ENCODE data around the gene SCN2B. TPM values are rescaled to one million over a fixed set of nuclear protein-coding genes. Genes with fewer than 3 reads are reported as not detected.

SCN2B gene
- total and polyA plus RNA-seq, 2 of the 4 experiments (the other 2 are of a cell fraction) = under 0.01 to 0.05 TPM

- H4K8ac ChIP-seq (ENCODE audit: low read depth in 2 of 2, low read length in 2 of 2) = no peak overlapping the region
- no peak overlapping the region for H4K5ac ChIP-seq (ENCODE audit: low read depth, low read length)
- H3K4me2 ChIP-seq (ENCODE audit: low read depth, low read length) = no peak overlapping the region
- ChIA-PET CTCF (no interaction called here), POLR2A (ENCODE audit: unreplicated experiment) (no interaction called here)
- no TSS peak for BruUV-seq (replicated peaks)
- no peak overlapping the region for H2AFZ ChIP-seq (replicated peaks; ENCODE audit: low read length, poor library complexity)
- WGBS, 2 experiments (ENCODE audit: extremely low coverage in 2 of 2, insufficient read length in 1 of 2) = 80% methylated on average over 1 of the region's 8 CpGs; no CpG with 5 or more reads in 1 of the 2 experiments
- H2AK5ac ChIP-seq (ENCODE audit: low read depth, low read length) = no peak overlapping the region
- H2BK20ac ChIP-seq (ENCODE audit: low read depth, low read length) = no peak overlapping the region
- H3K27ac ChIP-seq (ENCODE audit: insufficient read depth, low read length) = no peak overlapping the region
- H3K23ac ChIP-seq (ENCODE audit: low read depth, low read length) = no peak overlapping the region
- no peak overlapping the region for H3K18ac ChIP-seq (ENCODE audit: low read depth, low read length)
- no peaks in the 10 kb centered on the region; the same call in 1 of the 2 replicates for H3K27me3 ChIP-seq (ENCODE audit: control insufficient read depth, insufficient read depth, low read length)
- no peaks in the 10 kb centered on the region for H3K4me1 ChIP-seq (ENCODE audit: control insufficient read depth, insufficient read depth, low read length)
- no peaks in the 10 kb centered on the region for H3K9me1 ChIP-seq (ENCODE audit: insufficient read depth, low read length)
- H3K9ac ChIP-seq (ENCODE audit: low read depth, low read length) = no peak overlapping the region
- H3K14ac ChIP-seq (replicated peaks; ENCODE audit: low read depth, low read length) = no peak overlapping the region
- ATAC-seq (ENCODE audit: low read depth) = no peak
- no peaks in the 10 kb centered on the region for H3K36me3 ChIP-seq (ENCODE audit: control insufficient read depth, insufficient read depth, low read length)
- no peak overlapping the region for H4K91ac ChIP-seq (ENCODE audit: insufficient read depth, low read depth, low read length)
- no peaks in the 10 kb centered on the region for H3K79me1 ChIP-seq (ENCODE audit: low read depth in 1 of 2, low read length in 2 of 2)
- dilution Hi-C loops (cut with HindIII; ENCODE audit: low sequenced_read_pairs, unreplicated experiment) = no loop called here
- H3K4ac ChIP-seq (ENCODE audit: low read depth, low read length) = no peak overlapping the region
- in situ Hi-C loops (cut with MboI; ENCODE audit: low sequenced_read_pairs) = no loop called here
- H3K4me3 ChIP-seq (ENCODE audit: insufficient read depth, low read depth, low read length) = no peak overlapping the region
- DNase-seq = no peak
- H2BK5ac ChIP-seq (ENCODE audit: low read depth, low read length, poor library complexity, severe bottlenecking) = no peak overlapping the region
- no peak overlapping the region for H2AK9ac ChIP-seq (replicated peaks; ENCODE audit: low read depth, low read length, poor library complexity)
- TF ChIP-seq USF2 (IDR thresholded peaks at IDR 0.05; ENCODE audit: low read depth, low read length) (no peak), FOS (IDR thresholded peaks at IDR 0.05; ENCODE audit: low read depth, low read length) (no peak), CHD1 (IDR thresholded peaks at IDR 0.05; ENCODE audit: low read depth, low read length) (no peak), RAD21 (IDR thresholded peaks at IDR 0.05; ENCODE audit: low read length) (no peak), MAFK (IDR thresholded peaks at IDR 0.05; ENCODE audit: low read depth, low read length) (no peak), MAZ (IDR thresholded peaks at IDR 0.05; ENCODE audit: borderline replicate concordance, low read depth, low read length) (no peak), CEBPB (IDR thresholded peaks at IDR 0.05; ENCODE audit: low read depth, low read length) (no peak), CTCF (conservative IDR thresholded peaks at IDR 0.05; ENCODE audit: low read depth, low read length) (no peak), MXI1 (IDR thresholded peaks at IDR 0.05; ENCODE audit: borderline replicate concordance, low read depth, low read length) (no peak)
- no peak overlapping the region for H3K56ac ChIP-seq (ENCODE audit: extremely low read depth, insufficient read depth, low read length)
- no peak overlapping the region for H2BK15ac ChIP-seq (ENCODE audit: low read depth, low read length)
- H4K20me1 ChIP-seq (ENCODE audit: insufficient read depth, low read length) = no peaks in the 10 kb centered on the region
- H3K9me3 ChIP-seq (ENCODE audit: control insufficient read depth, insufficient read depth, low read length) = no peaks in the 10 kb centered on the region
- intact Hi-C loops (cut with micrococcal nuclease) = no loop called here
- no peak overlapping the region for H2BK120ac ChIP-seq (ENCODE audit: low read depth, low read length)
Observed at GRCh38 chr11:118124929-118125535, 51.4 kb downstream of the SCN2B start.

All from IMR-90 (cell line).